HepG2 (cell line): ENCODE data around the gene MAPK12. TPM values are rescaled to one million over a fixed set of nuclear protein-coding genes. Genes with fewer than 3 reads are reported as not detected.
A peak's percentile ranks its signal among the peaks of the same experiment; 100 is the strongest.

Experiments used
- FOXP4 ChIP-seq: sonication (generic); formaldehyde crosslinking; IDR thresholded peaks from 2 replicates; pipeline ENCODE4 v1.4.0; 2020; ENCODE audit warnings: missing genetic modification reagents
- HOMEZ ChIP-seq: IDR thresholded peaks from 2 replicates; pipeline ENCODE4 v1.6.1; 2016; ENCODE audit warnings: low read depth
- MYPOP ChIP-seq: sonication (generic); formaldehyde crosslinking; IDR thresholded peaks from 2 replicates; pipeline ENCODE4 v1.8.1; 2023; ENCODE audit warnings: mild to moderate bottlenecking, moderate library complexity, missing genetic modification reagents
- NFYB ChIP-seq: sonication (generic); formaldehyde crosslinking; IDR thresholded peaks from 2 replicates; pipeline ENCODE4 v1.4.0; 2020; ENCODE audit warnings: missing genetic modification reagents
- PRDM10 ChIP-seq: sonication (generic); formaldehyde crosslinking; IDR thresholded peaks from 2 replicates; pipeline ENCODE4 v1.4.0; 2020; ENCODE audit warnings: low read depth, missing genetic modification reagents
- SAP130 ChIP-seq: IDR thresholded peaks from 2 replicates; pipeline ENCODE4 v1.6.1; 2016; ENCODE audit warnings: low read depth
- SMYD3 ChIP-seq: sonication (generic); formaldehyde crosslinking; IDR thresholded peaks from 2 replicates; pipeline ENCODE4 v1.8.1; 2023; ENCODE audit warnings: mild to moderate bottlenecking, missing genetic modification reagents
- TBX2 ChIP-seq: sonication (generic); formaldehyde crosslinking; IDR thresholded peaks from 2 replicates; pipeline ENCODE4 v1.5.0; 2020; ENCODE audit warnings: missing genetic modification reagents, mild to moderate bottlenecking, borderline replicate concordance
- ZNF3 ChIP-seq: IDR thresholded peaks from 2 replicates; pipeline ENCODE4 v1.7.0; 2017; ENCODE audit warnings: inconsistent platforms
- ZNF510 ChIP-seq: sonication (generic); formaldehyde crosslinking; IDR thresholded peaks from 2 replicates; pipeline ENCODE4 v1.4.0; 2020; ENCODE audit warnings: low read depth, mild to moderate bottlenecking, missing genetic modification reagents
- ZNF543 ChIP-seq: sonication (generic); formaldehyde crosslinking; IDR thresholded peaks from 2 replicates; pipeline ENCODE4 v1.4.0; 2020; ENCODE audit warnings: mild to moderate bottlenecking, missing genetic modification reagents
- ZNF710 ChIP-seq: sonication (generic); formaldehyde crosslinking; IDR thresholded peaks from 2 replicates; pipeline ENCODE4 v1.5.0; 2020; ENCODE audit warnings: mild to moderate bottlenecking, missing genetic modification reagents, borderline replicate concordance
- polyA plus RNA-seq, 8 experiments: library from polyadenylated mRNA; depleted of rRNA in 3 of 8; stranded (reverse) in 7 of 8; unstranded in 1 of 8; fragments of >200 nt; fragmentation: Illumina TruSeq in 4 of 8; extraction: Trizol in 4 of 8; gene quantifications; 2 replicates each; pipeline versions ENCODE4 v1.2.1 to v1.2.3, GENCODE V29; 2011 to 2016; ENCODE audit warnings: low read depth in 4 of 8, missing spikeins in 1 of 8, mixed read lengths in 1 of 8; ENCODE audit not compliant: insufficient read depth in 1 of 8
- total RNA-seq, 5 experiments: library from RNA; depleted of rRNA; stranded (reverse); fragments of >200 nt; fragmentation: Illumina TruSeq; extraction: Trizol; gene quantifications; 2 replicates each; pipeline ENCODE4 v1.2.3, GENCODE V29; 2016; ENCODE audit warnings: low read depth in 1 of 5

MAPK12 gene
- total and polyA plus RNA-seq, 2 of the 13 experiments (the other 11 are each of a cell fraction or from before 2014, with no cell fraction given): 22.2 to 23.3 TPM

- TF ChIP-seq SAP130 (CRISPR knock-in tag) (peak; percentile 71), ZNF510 (no peak), PRDM10 (CRISPR knock-in tag) (no peak), ZNF3 (CRISPR knock-in tag) (no peak), HOMEZ (no peak), MYPOP (CRISPR knock-in tag) (peak; percentile 97), ZNF543 (CRISPR knock-in tag) (no peak), FOXP4 (CRISPR knock-in tag) (no peak; the same call in 1 of the 2 replicates), SMYD3 (no peak), TBX2 (CRISPR knock-in tag) (peak; percentile 41; the same call in 1 of the 2 replicates), ZNF710 (no peak), NFYB (CRISPR knock-in tag) (no peak)
Observed at GRCh38 chr22:50306753-50307749, 45.6 kb upstream of the MAPK12 start, which contains the start of gene PLXNB2 (continued).
